ENCODE data around the gene ST6GALNAC2.

ST6GALNAC2 gene

DNA sequence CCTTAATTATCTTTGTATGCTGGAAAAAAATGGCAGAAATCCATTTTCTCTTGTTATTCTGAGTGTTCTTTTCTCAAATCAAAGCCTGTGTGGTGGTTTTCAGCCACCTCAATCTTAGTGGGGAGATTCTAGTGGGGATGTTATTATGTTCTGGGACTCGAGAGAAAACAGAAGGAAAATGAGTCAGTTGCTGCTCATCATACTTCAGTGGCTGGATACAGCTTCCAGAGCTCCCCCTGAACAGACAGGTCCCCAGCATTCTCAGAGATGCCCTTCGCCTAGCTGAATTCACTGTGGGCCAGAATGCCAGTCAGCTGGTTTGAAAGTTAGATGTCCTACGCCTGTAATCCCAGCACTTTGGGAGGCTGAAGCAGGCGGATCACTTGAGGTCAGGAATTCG lies 49.4 kb upstream of the ST6GALNAC2 start:
- POLR2A ChIA-PET = no interaction called here
- no peak overlapping the region for H3K27ac ChIP-seq (ENCODE audit: extremely low read depth, low read depth, low read length)
- CTCF ChIA-PET = interaction anchor here (1.2 to 3.5 kb wide), 2 partner anchors 11 to 79 kb away, joined by 3 to 29 read pairs; no protein-coding TSS in a partner anchor

DNA sequence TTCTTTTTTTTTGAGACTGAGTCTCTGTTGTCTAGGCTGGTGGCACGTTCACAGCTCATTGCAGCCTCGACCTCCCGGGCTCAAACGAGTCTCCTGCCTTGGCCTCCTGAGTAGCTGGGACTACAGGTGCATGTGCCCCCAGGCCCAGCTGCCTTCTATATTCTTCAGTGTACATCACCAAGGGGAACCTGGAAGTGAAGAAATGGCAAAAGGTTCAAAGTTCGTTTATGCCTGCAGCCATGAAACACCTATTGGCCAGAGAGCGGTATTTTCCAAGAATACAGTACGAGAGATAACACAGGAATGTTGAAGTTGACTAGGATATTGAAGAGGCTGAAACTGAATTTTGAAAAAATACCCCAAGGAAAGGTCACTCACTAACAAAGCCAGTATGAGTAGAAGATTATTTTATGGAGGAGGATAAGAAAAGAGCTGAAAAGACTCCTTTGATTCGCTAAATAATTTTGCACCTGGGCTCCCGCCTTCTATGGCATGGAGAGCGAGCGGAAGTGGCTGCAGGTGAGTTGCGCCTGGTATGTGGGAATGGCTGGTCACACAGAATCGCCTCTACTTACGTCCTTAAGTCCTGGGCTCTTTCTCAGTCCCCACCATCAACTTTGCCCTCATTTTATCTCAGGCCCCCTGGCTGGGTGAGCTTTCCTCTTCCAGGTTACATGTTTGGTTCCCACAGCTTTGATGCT lies 48.1 kb upstream of the ST6GALNAC2 start:
- H3K9me3 ChIP-seq (ENCODE audit: control insufficient read depth, insufficient read depth, low read depth, low read length) = no peaks in the 10 kb centered on the region
- no peaks in the 10 kb centered on the region for H3K36me3 ChIP-seq (ENCODE audit: control insufficient read depth in 2 of 2, insufficient read depth in 1 of 2, low read length in 2 of 2)
- H3K4me3 ChIP-seq (ENCODE audit: low read depth, low read length) = no peak overlapping the region
- no peaks in the 10 kb centered on the region; the same call in 1 of the 2 replicates for H3K4me1 ChIP-seq (ENCODE audit: control insufficient read depth, insufficient read depth, low read length)
- POLR2A ChIA-PET = interaction anchor here (0.6 kb wide), 1 partner anchor 64 kb away, joined by 14 read pairs; no protein-coding TSS in a partner anchor
- no peak overlapping the region for H3K27ac ChIP-seq (ENCODE audit: extremely low read depth, low read depth, low read length)
- CTCF ChIA-PET = interaction anchor here (0.7 to 3.5 kb wide), 4 partner anchors 10 to 169 kb away, joined by 3 to 29 read pairs (median 4); no protein-coding TSS in a partner anchor
- TF ChIP-seq, protein P1, sequence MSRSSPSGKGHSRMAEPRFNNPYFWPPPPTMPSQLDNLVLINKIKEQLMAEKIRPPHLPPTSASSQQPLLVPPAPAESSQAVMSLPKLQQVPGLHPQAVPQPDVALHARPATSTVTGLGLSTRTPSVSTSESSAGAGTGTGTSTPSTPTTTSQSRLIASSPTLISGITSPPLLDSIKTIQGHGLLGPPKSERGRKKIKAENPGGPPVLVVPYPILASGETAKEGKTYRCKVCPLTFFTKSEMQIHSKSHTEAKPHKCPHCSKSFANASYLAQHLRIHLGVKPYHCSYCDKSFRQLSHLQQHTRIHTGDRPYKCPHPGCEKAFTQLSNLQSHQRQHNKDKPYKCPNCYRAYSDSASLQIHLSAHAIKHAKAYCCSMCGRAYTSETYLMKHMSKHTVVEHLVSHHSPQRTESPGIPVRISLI (tag by site-specific recombination; IDR thresholded peaks at IDR 0.05) = no peak

More for the DNA sequence above, 49.4 kb upstream of the ST6GALNAC2 start:
- H3K36me3 ChIP-seq (ENCODE audit: control insufficient read depth in 2 of 2, insufficient read depth in 1 of 2, low read length in 2 of 2) = no peaks in the 10 kb centered on the region
- no peak overlapping the region for H3K4me3 ChIP-seq (ENCODE audit: low read depth, low read length)
- no peak for TF ChIP-seq ZBTB21 (tag by site-specific recombination; IDR thresholded peaks at IDR 0.05)
- TF ChIP-seq GLI4 (tag by site-specific recombination; IDR thresholded peaks at IDR 0.05) = no peak
- no peak for TF ChIP-seq SALL2 (tag by site-specific recombination; IDR thresholded peaks at IDR 0.05; ENCODE audit: borderline replicate concordance)
- TF ChIP-seq ZNF133 (tag by site-specific recombination; IDR thresholded peaks at IDR 0.05) = no peak
- no peak for TF ChIP-seq OSR2 (tag by site-specific recombination; IDR thresholded peaks at IDR 0.05)
- TF ChIP-seq ZNF830 (tag by site-specific recombination; IDR thresholded peaks at IDR 0.05; ENCODE audit: low read depth) = no peak
- TF ChIP-seq ZNF596 (tag by site-specific recombination; IDR thresholded peaks at IDR 0.05) = no peak
- no peak for TF ChIP-seq ZNF292 (tag by site-specific recombination; IDR thresholded peaks at IDR 0.05; ENCODE audit: borderline replicate concordance, low read depth)
- TF ChIP-seq KLF1 (tag by site-specific recombination; IDR thresholded peaks at IDR 0.05) = no peak
- TF ChIP-seq, protein P2, sequence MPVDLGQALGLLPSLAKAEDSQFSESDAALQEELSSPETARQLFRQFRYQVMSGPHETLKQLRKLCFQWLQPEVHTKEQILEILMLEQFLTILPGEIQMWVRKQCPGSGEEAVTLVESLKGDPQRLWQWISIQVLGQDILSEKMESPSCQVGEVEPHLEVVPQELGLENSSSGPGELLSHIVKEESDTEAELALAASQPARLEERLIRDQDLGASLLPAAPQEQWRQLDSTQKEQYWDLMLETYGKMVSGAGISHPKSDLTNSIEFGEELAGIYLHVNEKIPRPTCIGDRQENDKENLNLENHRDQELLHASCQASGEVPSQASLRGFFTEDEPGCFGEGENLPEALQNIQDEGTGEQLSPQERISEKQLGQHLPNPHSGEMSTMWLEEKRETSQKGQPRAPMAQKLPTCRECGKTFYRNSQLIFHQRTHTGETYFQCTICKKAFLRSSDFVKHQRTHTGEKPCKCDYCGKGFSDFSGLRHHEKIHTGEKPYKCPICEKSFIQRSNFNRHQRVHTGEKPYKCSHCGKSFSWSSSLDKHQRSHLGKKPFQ (tag by site-specific recombination; IDR thresholded peaks at IDR 0.05) = no peak
- no peak for TF ChIP-seq ZNF544 (tag by site-specific recombination; IDR thresholded peaks at IDR 0.05)
- no peak for TF ChIP-seq ZIC2 (tag by site-specific recombination; IDR thresholded peaks at IDR 0.05)
- no peak for TF ChIP-seq HOXD13 (CRISPR knock-in tag; IDR thresholded peaks at IDR 0.05; ENCODE audit: borderline replicate concordance)
- no peak for TF ChIP-seq ZNF530 (tag by site-specific recombination; IDR thresholded peaks at IDR 0.05; ENCODE audit: low read depth)
- no peak for TF ChIP-seq ZFHX2 (tag by site-specific recombination; conservative IDR thresholded peaks at IDR 0.05)
- TF ChIP-seq ZNF48 (tag by site-specific recombination; IDR thresholded peaks at IDR 0.05) = no peak
- TF ChIP-seq ZNF23 (tag by site-specific recombination; IDR thresholded peaks at IDR 0.05; ENCODE audit: borderline replicate concordance) = no peak
- TF ChIP-seq ZNF169 (tag by site-specific recombination; IDR thresholded peaks at IDR 0.05) = no peak
- no peak for TF ChIP-seq ZNF37A (tag by site-specific recombination; IDR thresholded peaks at IDR 0.05)
- TF ChIP-seq, protein P3, sequence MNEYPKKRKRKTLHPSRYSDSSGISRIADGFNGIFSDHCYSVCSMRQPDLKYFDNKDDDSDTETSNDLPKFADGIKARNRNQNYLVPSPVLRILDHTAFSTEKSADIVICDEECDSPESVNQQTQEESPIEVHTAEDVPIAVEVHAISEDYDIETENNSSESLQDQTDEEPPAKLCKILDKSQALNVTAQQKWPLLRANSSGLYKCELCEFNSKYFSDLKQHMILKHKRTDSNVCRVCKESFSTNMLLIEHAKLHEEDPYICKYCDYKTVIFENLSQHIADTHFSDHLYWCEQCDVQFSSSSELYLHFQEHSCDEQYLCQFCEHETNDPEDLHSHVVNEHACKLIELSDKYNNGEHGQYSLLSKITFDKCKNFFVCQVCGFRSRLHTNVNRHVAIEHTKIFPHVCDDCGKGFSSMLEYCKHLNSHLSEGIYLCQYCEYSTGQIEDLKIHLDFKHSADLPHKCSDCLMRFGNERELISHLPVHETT (tag by site-specific recombination; IDR thresholded peaks at IDR 0.05) = no peak
- no peaks in the 10 kb centered on the region for H3K9me3 ChIP-seq (ENCODE audit: control insufficient read depth, insufficient read depth, low read depth, low read length)
- peaks cover 2% of the 10 kb centered on the region for H3K4me1 ChIP-seq (ENCODE audit: control insufficient read depth, insufficient read depth, low read length)
